HepG2 (cell line): ENCODE data around the gene HES6. TPM values are rescaled to one million over a fixed set of nuclear protein-coding genes. Genes with fewer than 3 reads are reported as not detected.

Experiments used
- CREBL2 ChIP-seq: sonication (generic); formaldehyde crosslinking; IDR thresholded peaks from 2 replicates; pipeline ENCODE4 v1.8.1; 2023; ENCODE audit warnings: missing genetic modification reagents, mild to moderate bottlenecking, borderline replicate concordance
- HMG20A ChIP-seq: IDR thresholded peaks from 2 replicates; pipeline ENCODE4 v1.6.1; 2016; ENCODE audit warnings: borderline replicate concordance
- JDP2 ChIP-seq: sonication (generic); formaldehyde crosslinking; IDR thresholded peaks from 2 replicates; pipeline ENCODE4 v1.8.1; 2022; ENCODE audit warnings: missing genetic modification reagents, borderline replicate concordance
- KLF12 ChIP-seq: sonication (generic); formaldehyde crosslinking; IDR thresholded peaks from 2 replicates; pipeline ENCODE4 v1.4.0; 2020; ENCODE audit warnings: missing genetic modification reagents, borderline replicate concordance
- NFATC3 ChIP-seq: sonication (generic); formaldehyde crosslinking; IDR thresholded peaks from 2 replicates; pipeline ENCODE4 v1.5.1; 2020; ENCODE audit warnings: mild to moderate bottlenecking, missing genetic modification reagents
- NFIC ChIP-seq: IDR thresholded peaks from 2 replicates; pipeline ENCODE4 v1.6.1; 2012; ENCODE audit warnings: mild to moderate bottlenecking, low read length, inconsistent platforms
- NFYB ChIP-seq: sonication (generic); formaldehyde crosslinking; IDR thresholded peaks from 2 replicates; pipeline ENCODE4 v1.4.0; 2020; ENCODE audit warnings: missing genetic modification reagents
- PREB ChIP-seq: sonication (generic); formaldehyde crosslinking; IDR thresholded peaks from 2 replicates; pipeline ENCODE4 v1.4.0; 2020; ENCODE audit warnings: missing genetic modification reagents
- RFX1 ChIP-seq: fragments of 450-650 bp; IDR thresholded peaks from 2 replicates; pipeline ENCODE4 v1.6.1; 2017
- RFX5 ChIP-seq: IDR thresholded peaks from 2 replicates; pipeline ENCODE4 v1.6.1; 2011; ENCODE audit warnings: low read depth, low read length, improper control_type of control experiment
- SALL1 ChIP-seq: sonication (generic); formaldehyde crosslinking; IDR thresholded peaks from 2 replicates; pipeline ENCODE4 v1.8.0; 2022; ENCODE audit warnings: mild to moderate bottlenecking, missing genetic modification reagents
- TRIM24 ChIP-seq: sonication (generic); formaldehyde crosslinking; IDR thresholded peaks from 2 replicates; pipeline ENCODE4 v1.8.0; 2022; ENCODE audit warnings: mild to moderate bottlenecking, missing genetic modification reagents
- YEATS2 ChIP-seq: sonication (generic); formaldehyde crosslinking; IDR thresholded peaks from 2 replicates; pipeline ENCODE4 v1.4.0; 2020; ENCODE audit warnings: missing genetic modification reagents, borderline replicate concordance
- ZBTB20 ChIP-seq: sonication (generic); formaldehyde crosslinking; IDR thresholded peaks from 2 replicates; pipeline ENCODE4 v1.8.1; 2023; ENCODE audit warnings: missing genetic modification reagents, low read depth, mild to moderate bottlenecking, borderline replicate concordance
- ZFP37 ChIP-seq: sonication (generic); formaldehyde crosslinking; IDR thresholded peaks from 2 replicates; pipeline ENCODE4 v1.4.0; 2020; ENCODE audit warnings: missing genetic modification reagents, borderline replicate concordance
- ZMYM4 ChIP-seq: sonication (generic); formaldehyde crosslinking; IDR thresholded peaks from 2 replicates; pipeline ENCODE4 v1.8.1; 2023; ENCODE audit warnings: mild to moderate bottlenecking, missing genetic modification reagents
- ZNF235 ChIP-seq: sonication (generic); formaldehyde crosslinking; IDR thresholded peaks from 2 replicates; pipeline ENCODE4 v1.8.1; 2023; ENCODE audit warnings: mild to moderate bottlenecking, missing genetic modification reagents, borderline replicate concordance
- ZNF329 ChIP-seq: sonication (generic); formaldehyde crosslinking; IDR thresholded peaks from 2 replicates; pipeline ENCODE4 v1.9.0; 2021; ENCODE audit warnings: low read depth, mild to moderate bottlenecking, missing genetic modification reagents
- ZNF367 ChIP-seq: sonication (generic); formaldehyde crosslinking; IDR thresholded peaks from 2 replicates; pipeline ENCODE4 v1.4.0; 2020; ENCODE audit warnings: missing genetic modification reagents, borderline replicate concordance
- ZNF570 ChIP-seq: sonication (generic); formaldehyde crosslinking; IDR thresholded peaks from 2 replicates; pipeline ENCODE4 v1.4.0; 2020; ENCODE audit warnings: mild to moderate bottlenecking, missing genetic modification reagents, borderline replicate concordance
- ZNF749 ChIP-seq: sonication (generic); formaldehyde crosslinking; IDR thresholded peaks from 2 replicates; pipeline ENCODE4 v1.8.0; 2022; ENCODE audit warnings: mild to moderate bottlenecking, missing genetic modification reagents, moderate library complexity, borderline replicate concordance
- ZSCAN20 ChIP-seq: sonication (generic); formaldehyde crosslinking; IDR thresholded peaks from 2 replicates; pipeline ENCODE4 v1.4.0; 2020; ENCODE audit warnings: missing genetic modification reagents, mild to moderate bottlenecking, borderline replicate concordance
- ZSCAN29 ChIP-seq: sonication (generic); formaldehyde crosslinking; conservative IDR thresholded peaks from 2 replicates; pipeline ENCODE4 v1.4.0; 2020; ENCODE audit warnings: mild to moderate bottlenecking, missing genetic modification reagents
- polyA plus RNA-seq, 8 experiments: library from polyadenylated mRNA; depleted of rRNA in 3 of 8; stranded (reverse) in 7 of 8; unstranded in 1 of 8; fragments of >200 nt; fragmentation: Illumina TruSeq in 4 of 8; extraction: Trizol in 4 of 8; gene quantifications; 2 replicates each; pipeline versions ENCODE4 v1.2.1 to v1.2.3, GENCODE V29; 2011 to 2016; ENCODE audit warnings: low read depth in 4 of 8, missing spikeins in 1 of 8, mixed read lengths in 1 of 8; ENCODE audit not compliant: insufficient read depth in 1 of 8
- total RNA-seq, 5 experiments: library from RNA; depleted of rRNA; stranded (reverse); fragments of >200 nt; fragmentation: Illumina TruSeq; extraction: Trizol; gene quantifications; 2 replicates each; pipeline ENCODE4 v1.2.3, GENCODE V29; 2016; ENCODE audit warnings: low read depth in 1 of 5
- TF ChIP-seq, protein P1 (sequence below): sonication (generic); formaldehyde crosslinking; IDR thresholded peaks from 2 replicates; pipeline ENCODE4 v1.5.1; 2020; ENCODE audit warnings: missing genetic modification reagents, mild to moderate bottlenecking, borderline replicate concordance
- TF ChIP-seq, protein P2 (sequence below): IDR thresholded peaks from 2 replicates; pipeline ENCODE4 v1.6.1; 2016; ENCODE audit warnings: low read depth

HES6 gene
- total and polyA plus RNA-seq, 2 of the 13 experiments (the other 11 are each of a cell fraction or from before 2014, with no cell fraction given) = 19.5 to 82.8 TPM

GRCh38 chr2:238287737-238288649 is 48.2 kb upstream of the HES6 start, which contains the start of gene PER2 (continued):
- TF ChIP-seq, protein P1, sequence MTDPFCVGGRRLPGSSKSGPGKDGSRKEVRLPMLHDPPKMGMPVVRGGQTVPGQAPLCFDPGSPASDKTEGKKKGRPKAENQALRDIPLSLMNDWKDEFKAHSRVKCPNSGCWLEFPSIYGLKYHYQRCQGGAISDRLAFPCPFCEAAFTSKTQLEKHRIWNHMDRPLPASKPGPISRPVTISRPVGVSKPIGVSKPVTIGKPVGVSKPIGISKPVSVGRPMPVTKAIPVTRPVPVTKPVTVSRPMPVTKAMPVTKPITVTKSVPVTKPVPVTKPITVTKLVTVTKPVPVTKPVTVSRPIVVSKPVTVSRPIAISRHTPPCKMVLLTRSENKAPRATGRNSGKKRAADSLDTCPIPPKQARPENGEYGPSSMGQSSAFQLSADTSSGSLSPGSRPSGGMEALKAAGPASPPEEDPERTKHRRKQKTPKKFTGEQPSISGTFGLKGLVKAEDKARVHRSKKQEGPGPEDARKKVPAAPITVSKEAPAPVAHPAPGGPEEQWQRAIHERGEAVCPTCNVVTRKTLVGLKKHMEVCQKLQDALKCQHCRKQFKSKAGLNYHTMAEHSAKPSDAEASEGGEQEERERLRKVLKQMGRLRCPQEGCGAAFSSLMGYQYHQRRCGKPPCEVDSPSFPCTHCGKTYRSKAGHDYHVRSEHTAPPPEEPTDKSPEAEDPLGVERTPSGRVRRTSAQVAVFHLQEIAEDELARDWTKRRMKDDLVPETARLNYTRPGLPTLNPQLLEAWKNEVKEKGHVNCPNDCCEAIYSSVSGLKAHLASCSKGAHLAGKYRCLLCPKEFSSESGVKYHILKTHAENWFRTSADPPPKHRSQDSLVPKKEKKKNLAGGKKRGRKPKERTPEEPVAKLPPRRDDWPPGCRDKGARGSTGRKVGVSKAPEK = no peak
- no peak for TF ChIP-seq HMG20A (CRISPR knock-in tag)
- peak; percentile 73; the same call in 1 of the 2 replicates for TF ChIP-seq ZBTB20 (CRISPR knock-in tag)
- 0 out of 2 replicates have a peak, but pooled peaks have one; percentile 42 for TF ChIP-seq ZSCAN29 (CRISPR knock-in tag)
- TF ChIP-seq, protein P2, sequence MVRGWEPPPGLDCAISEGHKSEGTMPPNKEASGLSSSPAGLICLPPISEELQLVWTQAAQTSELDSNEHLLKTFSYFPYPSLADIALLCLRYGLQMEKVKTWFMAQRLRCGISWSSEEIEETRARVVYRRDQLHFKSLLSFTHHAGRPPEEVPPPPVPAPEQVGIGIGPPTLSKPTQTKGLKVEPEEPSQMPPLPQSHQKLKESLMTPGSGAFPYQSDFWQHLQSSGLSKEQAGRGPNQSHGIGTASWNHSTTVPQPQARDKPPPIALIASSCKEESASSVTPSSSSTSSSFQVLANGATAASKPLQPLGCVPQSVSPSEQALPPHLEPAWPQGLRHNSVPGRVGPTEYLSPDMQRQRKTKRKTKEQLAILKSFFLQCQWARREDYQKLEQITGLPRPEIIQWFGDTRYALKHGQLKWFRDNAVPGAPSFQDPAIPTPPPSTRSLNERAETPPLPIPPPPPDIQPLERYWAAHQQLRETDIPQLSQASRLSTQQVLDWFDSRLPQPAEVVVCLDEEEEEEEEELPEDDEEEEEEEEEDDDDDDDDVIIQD (CRISPR knock-in tag) = 0 out of 2 replicates have a peak, but pooled peaks have one; percentile 2
- TF ChIP-seq NFATC3 (CRISPR knock-in tag) = no peak
- TF ChIP-seq ZNF749 (CRISPR knock-in tag) = no peak
- TF ChIP-seq RFX1 = peak; percentile 80
- no peak for TF ChIP-seq JDP2 (CRISPR knock-in tag)
- no peak for TF ChIP-seq ZFP37 (CRISPR knock-in tag)
- TF ChIP-seq ZNF235 (CRISPR knock-in tag) = no peak
- TF ChIP-seq ZNF367 (CRISPR knock-in tag) = 0 out of 2 replicates have a peak, but pooled peaks have one; percentile 19
- TF ChIP-seq PREB (CRISPR knock-in tag) = 0 out of 2 replicates have a peak, but pooled peaks have one; percentile 76
- TF ChIP-seq NFIC = no peak
- TF ChIP-seq ZNF329 (CRISPR knock-in tag) = no peak
- peak; percentile 41; the same call in 1 of the 2 replicates for TF ChIP-seq CREBL2
- TF ChIP-seq TRIM24 (CRISPR knock-in tag) = no peak
- no peak for TF ChIP-seq SALL1 (CRISPR knock-in tag)
- TF ChIP-seq ZNF570 (CRISPR knock-in tag) = no peak
- no peak for TF ChIP-seq NFYB (CRISPR knock-in tag)
- TF ChIP-seq YEATS2 = no peak; the same call in 1 of the 2 replicates
- TF ChIP-seq ZSCAN20 = no peak
- no peak for TF ChIP-seq KLF12 (CRISPR knock-in tag)
- TF ChIP-seq RFX5 = peak; percentile 95
- TF ChIP-seq ZMYM4 (CRISPR knock-in tag) = no peak
